UCSD-AML1 (cell line): ENCODE results near the gene CBFA2T3.

ENCODE experiments used
- DNase-seq: peaks from one replicate; lab custom pipeline; 2025; ENCODE audit not compliant: unreplicated experiment; lab: John Stamatoyannopoulos, UW

The CBFA2T3 gene

GRCh38 chr16:88911946-88912310 is 65.1 kb downstream of the CBFA2T3 start:
- DNase-seq, result no peak

- DNase-seq, result no peak
These were observed 65.7 kb downstream of the CBFA2T3 start for GRCh38 chr16:88911136-88911945.

GRCh38 chr16:88910284-88911135 is 66.5 kb downstream of the CBFA2T3 start:
- DNase-seq, result no peak

GRCh38 chr16:88909431-88910210 is 67.4 kb downstream of the CBFA2T3 start:
- no peak for DNase-seq

- no peak for DNase-seq
These were observed 68.7 kb downstream of the CBFA2T3 start for GRCh38 chr16:88908307-88908706.

- DNase-seq, result no peak
These were observed 69.2 kb downstream of the CBFA2T3 start for GRCh38 chr16:88907768-88908167.

GRCh38 chr16:88906535-88907105 is 70.4 kb downstream of the CBFA2T3 start:
- DNase-seq, result no peak

DNA sequence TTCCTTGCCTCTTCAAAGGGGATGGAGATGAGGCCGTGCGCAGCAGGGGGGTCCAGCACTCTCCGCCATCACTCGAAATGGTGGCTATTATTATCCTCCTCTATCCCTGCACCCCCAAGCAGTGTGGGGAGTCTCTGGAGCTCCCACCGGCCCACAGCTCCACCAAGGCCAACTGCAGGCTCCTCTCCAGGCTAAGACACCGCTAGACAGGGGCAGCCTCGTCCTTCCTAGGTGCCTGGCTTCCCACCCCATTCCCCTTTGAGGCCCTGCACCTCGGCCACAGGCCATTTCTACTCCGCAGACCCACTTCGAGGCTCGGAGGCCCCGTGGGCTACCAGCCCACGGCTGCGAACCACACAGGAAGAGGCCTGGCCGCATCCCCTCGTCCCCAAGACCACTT is 71.0 kb downstream of the CBFA2T3 start:
- DNase-seq, result no peak

- no peak for DNase-seq
These were observed 71.4 kb downstream of the CBFA2T3 start for GRCh38 chr16:88905563-88905962.

DNA sequence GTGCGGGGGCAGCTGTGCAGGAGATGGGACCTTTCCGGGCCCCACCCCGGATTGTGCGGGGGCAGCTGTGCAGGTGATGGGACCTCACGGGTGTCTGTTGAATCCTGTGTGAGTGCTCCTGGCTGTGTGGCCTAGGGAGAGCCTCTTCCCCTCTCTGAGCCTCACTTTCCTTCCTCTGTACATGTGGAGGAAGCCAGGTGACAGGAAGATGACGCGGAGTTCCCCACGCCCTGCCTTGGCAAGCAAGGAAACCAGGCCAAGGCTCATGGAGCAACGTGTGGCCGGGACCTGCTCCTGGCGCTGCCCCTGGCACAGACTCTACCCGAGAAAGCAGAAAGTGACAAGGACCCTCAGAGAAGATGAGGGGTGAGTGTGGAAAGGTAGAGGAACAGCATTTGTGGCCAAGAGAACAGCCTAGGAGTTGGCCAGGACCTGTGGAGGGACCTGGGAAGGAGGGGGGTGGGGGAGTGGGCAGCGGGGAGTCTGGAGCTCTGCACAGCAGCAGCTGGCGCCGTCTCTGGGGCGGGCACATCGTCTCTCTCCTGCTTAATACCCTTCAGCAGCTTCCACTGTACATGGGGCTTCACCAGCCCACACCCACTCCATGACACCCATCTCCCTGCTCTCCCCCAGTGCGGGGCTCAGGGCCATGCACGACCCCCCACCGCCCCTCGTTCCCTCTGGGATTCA is 72.2 kb downstream of the CBFA2T3 start:
- no peak for DNase-seq

GRCh38 chr16:88903267-88903666 is 73.7 kb downstream of the CBFA2T3 start:
- no peak for DNase-seq

DNA sequence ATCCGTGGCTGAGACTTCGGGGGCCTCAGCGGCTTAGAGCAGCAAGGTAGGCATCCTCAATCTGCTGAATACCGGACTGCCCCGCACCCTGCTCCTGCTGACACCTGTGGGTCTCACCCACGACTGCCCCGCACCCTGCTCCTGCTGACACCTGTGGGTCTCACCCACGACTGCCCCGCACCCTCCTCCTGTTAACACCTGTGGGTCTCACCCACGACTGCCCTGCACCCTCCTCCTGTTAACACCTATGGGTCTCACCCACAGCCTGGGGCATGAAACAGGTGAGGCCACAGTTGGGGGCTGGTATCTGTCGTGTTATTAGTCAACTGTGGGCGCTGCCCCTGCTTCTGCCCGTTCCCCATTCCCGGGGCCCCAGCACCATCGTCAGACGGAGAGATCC is 74.3 kb downstream of the CBFA2T3 start:
- no peak for DNase-seq

DNA sequence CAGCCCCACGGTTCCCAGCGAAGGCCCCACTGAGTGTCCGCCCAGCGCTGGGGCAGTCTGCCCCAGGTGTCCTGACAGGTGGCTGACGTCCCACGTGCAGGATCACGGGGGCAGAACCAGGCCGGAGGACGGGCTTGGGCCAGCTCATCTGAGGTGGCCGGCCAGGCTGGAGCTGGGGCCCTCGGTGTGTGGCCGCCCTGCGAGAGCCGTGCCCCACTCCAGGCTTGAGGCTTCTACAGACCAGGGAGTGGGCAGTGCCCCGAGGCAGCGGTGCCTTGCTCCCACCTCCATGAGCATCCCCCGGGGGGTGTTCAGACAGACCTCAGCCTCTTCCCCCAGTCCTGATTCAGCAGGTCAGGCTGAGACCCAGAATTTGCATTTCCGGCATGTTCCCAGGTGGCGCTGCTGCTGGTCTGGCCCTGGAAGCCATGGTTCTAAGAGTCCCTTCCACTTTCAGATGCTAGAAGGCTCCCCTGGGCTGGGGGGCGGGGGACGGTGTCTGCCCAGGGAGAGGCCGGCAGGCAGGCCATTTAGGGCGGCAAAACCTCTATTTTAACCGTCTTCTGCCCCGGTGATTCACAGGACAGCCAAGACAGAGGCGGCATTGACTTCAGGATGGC is 75.2 kb downstream of the CBFA2T3 start:
- DNase-seq, result no peak

DNA sequence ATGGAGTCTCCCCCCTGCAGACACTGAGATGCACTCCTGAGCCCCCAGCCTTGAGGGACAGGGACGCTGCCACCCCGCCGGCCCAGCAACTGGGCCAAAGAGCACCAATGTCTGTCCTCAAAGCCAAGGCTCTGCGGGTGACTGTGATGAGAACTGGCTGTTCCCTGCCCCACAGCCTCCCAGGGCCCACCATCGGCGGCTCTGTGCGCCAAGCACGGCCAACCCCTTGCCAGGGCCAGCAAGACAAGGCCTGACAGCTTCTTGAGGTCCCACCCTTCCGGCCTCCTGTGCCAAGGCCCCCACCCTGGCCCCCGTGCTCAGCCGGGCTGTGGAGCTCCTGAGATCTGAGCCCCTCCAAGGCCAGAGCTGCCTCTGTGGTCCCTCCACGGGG is 76.3 kb downstream of the CBFA2T3 start:
- no peak for DNase-seq

DNA sequence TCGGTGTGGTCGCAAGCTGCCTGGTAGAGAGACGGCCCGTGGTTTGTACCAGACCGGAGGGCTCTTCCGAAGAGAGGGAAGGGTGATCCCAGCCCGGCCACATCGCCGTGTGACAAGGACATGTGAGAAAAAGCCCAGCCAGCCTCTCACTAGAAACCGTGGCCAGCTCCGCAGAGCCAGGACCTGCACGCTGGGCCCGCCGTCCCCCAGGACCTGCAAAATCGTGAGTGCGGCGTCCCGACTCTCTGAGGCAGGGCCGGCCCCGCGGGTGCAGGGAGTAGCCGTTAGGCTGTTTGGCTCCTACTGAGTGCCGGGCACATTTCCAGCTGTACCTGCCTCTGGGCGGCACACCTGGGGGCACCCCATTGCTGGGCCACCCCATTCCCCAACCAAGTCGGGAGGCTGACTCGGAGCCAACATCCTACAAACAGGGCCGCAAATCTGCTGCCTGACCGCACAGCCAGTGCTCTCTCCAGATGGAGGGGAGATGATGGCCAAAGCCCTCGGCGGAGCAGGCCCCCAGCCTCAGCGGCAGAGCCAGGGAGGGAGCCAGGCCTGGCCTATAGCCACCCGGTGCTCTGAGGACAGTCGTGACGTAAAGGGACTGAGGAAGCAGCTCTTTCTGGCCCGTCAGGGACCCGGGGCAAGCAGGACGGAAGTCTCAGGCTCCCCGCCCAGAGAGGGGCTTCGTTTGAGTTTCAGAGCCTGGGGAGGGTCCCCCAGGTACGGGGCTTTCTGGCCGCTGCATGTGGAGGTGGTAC is 76.9 kb downstream of the CBFA2T3 start:
- DNase-seq, result no peak

- DNase-seq, result no peak
These were observed 79.1 kb downstream of the CBFA2T3 start for GRCh38 chr16:88897696-88898425.

DNA sequence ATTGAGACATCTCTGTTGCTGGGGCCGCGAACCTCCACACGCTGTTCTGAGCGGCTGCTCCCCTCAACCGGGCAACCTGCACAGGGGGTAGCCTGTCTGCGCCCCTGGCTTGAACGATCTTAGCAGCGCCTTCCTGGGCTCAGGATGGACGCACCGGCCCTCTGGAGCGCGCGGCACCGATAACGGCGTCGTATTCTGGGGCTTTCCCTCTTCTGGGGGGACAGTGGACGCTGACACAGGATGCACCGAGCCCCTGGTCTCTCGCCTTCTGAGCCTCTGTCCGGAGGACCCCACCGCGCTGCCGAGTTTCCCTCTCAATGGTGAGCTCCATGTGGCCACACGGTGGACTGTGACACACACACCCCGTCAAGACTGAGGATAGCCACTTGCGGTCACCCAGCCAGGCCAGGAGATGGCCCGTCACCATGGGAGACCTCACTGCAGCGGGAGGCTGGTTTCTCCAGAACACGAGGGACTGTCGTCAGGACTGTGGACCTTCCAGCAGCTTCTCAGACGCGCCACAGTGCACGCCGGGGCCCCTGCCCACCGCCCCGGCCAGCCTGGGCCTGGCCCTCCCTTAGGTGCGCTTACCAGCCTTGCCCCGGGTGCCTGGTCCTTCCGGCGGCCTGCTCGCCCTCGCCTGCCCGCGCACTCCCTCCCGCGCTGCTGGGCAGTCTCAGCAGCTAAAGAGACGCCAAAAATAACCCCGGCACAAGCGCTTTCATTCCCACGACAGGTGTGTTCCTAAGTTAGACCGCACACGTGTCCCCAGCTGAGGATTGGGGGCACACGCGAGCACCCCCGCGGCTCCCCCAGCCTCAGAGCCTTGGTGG is 80.6 kb downstream of the CBFA2T3 start:
- DNase-seq, result no peak

DNA sequence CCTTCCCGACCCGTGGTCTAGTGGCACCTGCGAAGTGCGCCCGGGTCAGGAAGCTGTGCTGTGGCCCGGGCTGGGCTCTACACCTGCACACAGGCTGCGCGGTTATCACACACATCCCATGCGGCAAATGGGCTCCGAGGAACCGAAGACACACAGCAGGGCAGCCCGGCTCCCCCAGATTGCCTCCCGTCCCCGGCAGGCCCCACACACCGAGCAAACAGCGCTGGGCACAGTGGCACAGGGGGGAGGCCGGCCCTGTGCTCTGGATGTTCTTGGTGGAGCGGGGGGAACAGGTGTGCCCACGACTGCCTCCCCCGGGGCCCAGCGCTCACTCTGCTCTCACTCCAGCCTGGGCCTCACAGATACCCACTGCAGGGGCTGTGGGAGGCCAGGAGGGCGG is 81.7 kb downstream of the CBFA2T3 start:
- DNase-seq, result no peak
